GM23338 (cell line): Measurements from ENCODE around the gene CES3. TPM values are rescaled to one million over a fixed set of nuclear protein-coding genes. Genes with fewer than 3 reads are reported as not detected.
A peak's percentile ranks its signal among the peaks of the same experiment; 100 is the strongest.

Experiments used
- ATAC-seq: fragments of 200-7000 bp; cut with Tn5 transposase; 3 replicates; pipeline ENCODE4 v1.9.1; 2020
- DNase-seq: peaks from one replicate; pipeline ENCODE4 v3.0.0-alpha.2; 2015; ENCODE audit warnings: low spot score
- H2AFZ ChIP-seq: fragments of 200-600 bp; sonication (generic); 2 replicates; pipeline ENCODE4 v1.8.0; 2016; ENCODE audit warnings: antibody characterized with exemption, mild to moderate bottlenecking, moderate library complexity
- H3F3A ChIP-seq: fragments of 200-600 bp; sonication (generic); replicated peaks from 2 replicates; pipeline ENCODE4 v1.8.0; 2017; ENCODE audit warnings: antibody characterized with exemption, mixed run types, low read depth
- H3K27ac ChIP-seq: fragments of 200-600 bp; sonication (generic); 2 replicates; pipeline ENCODE4 v1.6.1; 2016; ENCODE audit warnings: low read depth
- H3K27me3 ChIP-seq: fragments of 200-600 bp; sonication (generic); 2 replicates; pipeline ENCODE4 v1.8.0; 2016; ENCODE audit warnings: mild to moderate bottlenecking, mixed run types, moderate library complexity; ENCODE audit not compliant: insufficient read depth
- H3K36me3 ChIP-seq: fragments of 200-600 bp; sonication (generic); 2 replicates; pipeline ENCODE4 v1.8.0; 2016; ENCODE audit warnings: mild to moderate bottlenecking; ENCODE audit not compliant: insufficient read depth
- H3K4me1 ChIP-seq: fragments of 200-600 bp; sonication (generic); 2 replicates; pipeline ENCODE4 v1.8.0; 2016; ENCODE audit warnings: mild to moderate bottlenecking, moderate library complexity; ENCODE audit not compliant: insufficient read depth
- H3K4me2 ChIP-seq: fragments of 200-600 bp; sonication (generic); 2 replicates; pipeline ENCODE4 v1.7.1; 2017; ENCODE audit warnings: mixed run types
- H3K4me3 ChIP-seq: fragments of 200-600 bp; sonication (generic); 2 replicates; pipeline ENCODE4 v1.6.1; 2016; ENCODE audit warnings: mixed run types
- H3K79me2 ChIP-seq: fragments of 200-600 bp; sonication (generic); replicated peaks from 2 replicates; pipeline ENCODE4 v1.8.0; 2017; ENCODE audit warnings: mild to moderate bottlenecking; ENCODE audit not compliant: insufficient read depth
- H3K9me2 ChIP-seq: fragments of 200-600 bp; sonication (generic); 2 replicates; pipeline ENCODE4 v1.8.0; 2017; ENCODE audit not compliant: insufficient read depth
- H4K20me1 ChIP-seq: fragments of 200-600 bp; sonication (generic); replicated peaks from 2 replicates; pipeline ENCODE4 v1.8.0; 2017; ENCODE audit warnings: mild to moderate bottlenecking; ENCODE audit not compliant: insufficient read depth
- H3K27ac Mint-ChIP-seq: 2 replicates; pipeline ENCODE4 v1.8.0; 2020; ENCODE audit warnings: inconsistent platforms, mild to moderate bottlenecking, moderate library complexity, mixed read lengths
- H3K27me3 Mint-ChIP-seq: 3 replicates; pipeline ENCODE4 v1.8.0; 2022; ENCODE audit warnings: low read depth, mild to moderate bottlenecking, moderate library complexity, mixed read lengths, inconsistent platforms; ENCODE audit not compliant: insufficient read depth, poor library complexity
- H3K36me3 Mint-ChIP-seq: 3 replicates; pipeline ENCODE4 v1.8.0; 2021; ENCODE audit warnings: low read depth, mild to moderate bottlenecking, inconsistent platforms, moderate library complexity, mixed read lengths
- H3K4me1 Mint-ChIP-seq: 3 replicates; pipeline ENCODE4 v1.8.0; 2020; ENCODE audit warnings: mild to moderate bottlenecking, inconsistent platforms, mixed read lengths
- H3K4me3 Mint-ChIP-seq: 3 replicates; pipeline ENCODE4 v1.8.0; 2021; ENCODE audit warnings: moderate library complexity, mild to moderate bottlenecking, inconsistent platforms, mixed read lengths
- H3K9me3 Mint-ChIP-seq: 3 replicates; pipeline ENCODE4 v1.8.0; 2020; ENCODE audit warnings: moderate library complexity, mild to moderate bottlenecking, inconsistent platforms, mixed read lengths
- CREB1 ChIP-seq: fragments of 250-450 bp; sonication (Bioruptor Pico); IDR thresholded peaks from 2 replicates; pipeline ENCODE4 v1.5.0; 2020; ENCODE audit warnings: low read depth, mild to moderate bottlenecking, moderate library complexity
- CTCF ChIP-seq, 2 experiments: fragments of 200-600 bp in 1 of 2; sonication (generic) in 1 of 2; conservative IDR thresholded peaks; 2 replicates each; pipeline versions ENCODE4 v1.5.1 to v1.6.1; 2016 to 2017; ENCODE audit warnings: antibody characterized with exemption in 2 of 2, low read depth in 2 of 2, mild to moderate bottlenecking in 2 of 2, moderate library complexity in 1 of 2
- EZH2 ChIP-seq: fragments of 200-600 bp; sonication (generic); IDR thresholded peaks from one replicate; pipeline ENCODE4 v1.8.0; 2017; ENCODE audit warnings: antibody characterized with exemption, mild to moderate bottlenecking, low read depth; ENCODE audit not compliant: unreplicated experiment
- EZH2phosphoT487 ChIP-seq: fragments of 200-600 bp; sonication (generic); IDR thresholded peaks from one replicate; pipeline ENCODE4 v1.8.1; 2018; ENCODE audit warnings: antibody characterized with exemption; ENCODE audit not compliant: unreplicated experiment
- JUNB ChIP-seq: IDR thresholded peaks from one replicate; pipeline ENCODE4 v1.6.1; 2016; ENCODE audit warnings: antibody characterized with exemption; ENCODE audit not compliant: unreplicated experiment
- NANOG ChIP-seq: IDR thresholded peaks from 2 replicates; pipeline ENCODE4 v1.6.1; 2016; ENCODE audit warnings: antibody characterized with exemption, borderline replicate concordance
- REST ChIP-seq: IDR thresholded peaks from one replicate; pipeline ENCODE4 v1.6.1; 2018; ENCODE audit warnings: antibody characterized with exemption; ENCODE audit not compliant: unreplicated experiment
- STAT1 ChIP-seq: IDR thresholded peaks from one replicate; pipeline ENCODE4 v1.6.1; 2016; ENCODE audit warnings: antibody characterized with exemption; ENCODE audit not compliant: unreplicated experiment
- ZNF114 ChIP-seq: fragments of 250-450 bp; sonication (Bioruptor Pico); IDR thresholded peaks from 2 replicates; pipeline ENCODE4 v1.5.0; 2020; ENCODE audit warnings: mild to moderate bottlenecking, moderate library complexity
- ZNF331 ChIP-seq: fragments of 250-450 bp; sonication (Bioruptor Pico); IDR thresholded peaks from 2 replicates; pipeline ENCODE4 v1.5.0; 2020; ENCODE audit warnings: low read depth, mild to moderate bottlenecking, moderate library complexity
- ZNF462 ChIP-seq: fragments of 250-450 bp; sonication (Bioruptor Pico); IDR thresholded peaks from 2 replicates; pipeline ENCODE4 v1.5.0; 2020; ENCODE audit warnings: mild to moderate bottlenecking, moderate library complexity
- polyA plus RNA-seq: library from polyadenylated mRNA; unstranded; fragments of >200 nt; fragmentation: Nextera tagmentation; extraction: Ambion mirVana; gene quantifications from 2 replicates; pipeline ENCODE4 v1.2.1, GENCODE V29; 2016
- total RNA-seq: library from RNA; depleted of rRNA; stranded (reverse); fragments of >200 nt; shearing (Covaris generic); gene quantifications from 2 replicates; pipeline ENCODE4 v1.2.3, GENCODE V29; 2014
- TF ChIP-seq, protein P1 (sequence below): IDR thresholded peaks from 2 replicates; pipeline ENCODE4 v1.6.1; 2016; ENCODE audit warnings: antibody characterized with exemption

CES3 gene
- total and polyA plus RNA-seq, 2 experiments from 2014 or later = 0.55 to 1.0 TPM

GRCh38 chr16:67014634-67015312, 53.7 kb downstream of the CES3 start:
- no peaks in the 10 kb centered on the region for H3K9me3 Mint-ChIP-seq

More at GRCh38 chr16:67014634-67015312, 53.7 kb downstream of the CES3 start:
- no peaks in the 10 kb centered on the region for H3F3A ChIP-seq
- no peaks in the 10 kb centered on the region for H3K79me2 ChIP-seq
- H3K27me3 ChIP-seq = peaks cover 57% of the 10 kb centered on the region
- DNase-seq (peak; percentile 29), ATAC-seq (peak; percentile 11; the same call in 2 of the 3 replicates)
- Mint-ChIP-seq H3K27me3 (peaks cover 47% of the 10 kb centered on the region), H3K4me1 (no peaks in the 10 kb centered on the region; the same call in 2 of the 3 replicates), H3K4me3 (peak overlapping the region; percentile 71), H3K36me3 (no peaks in the 10 kb centered on the region), H3K27ac (no peak overlapping the region)
- peak overlapping the region; percentile 95 for H2AFZ ChIP-seq
- TF ChIP-seq EZH2phosphoT487 (no peak), NANOG (no peak), ZNF331 (CRISPR knock-in tag) (no peak), CREB1 (CRISPR knock-in tag) (no peak), STAT1 (no peak), CTCF (conservative IDR thresholded peaks at IDR 0.05; ENCODE audit: low read depth in 2 of 2) (no peak), EZH2 (no peak), ZNF114 (CRISPR knock-in tag) (no peak), JUNB (no peak), REST (no peak), ZNF462 (CRISPR knock-in tag) (no peak)
- TF ChIP-seq, protein P1, sequence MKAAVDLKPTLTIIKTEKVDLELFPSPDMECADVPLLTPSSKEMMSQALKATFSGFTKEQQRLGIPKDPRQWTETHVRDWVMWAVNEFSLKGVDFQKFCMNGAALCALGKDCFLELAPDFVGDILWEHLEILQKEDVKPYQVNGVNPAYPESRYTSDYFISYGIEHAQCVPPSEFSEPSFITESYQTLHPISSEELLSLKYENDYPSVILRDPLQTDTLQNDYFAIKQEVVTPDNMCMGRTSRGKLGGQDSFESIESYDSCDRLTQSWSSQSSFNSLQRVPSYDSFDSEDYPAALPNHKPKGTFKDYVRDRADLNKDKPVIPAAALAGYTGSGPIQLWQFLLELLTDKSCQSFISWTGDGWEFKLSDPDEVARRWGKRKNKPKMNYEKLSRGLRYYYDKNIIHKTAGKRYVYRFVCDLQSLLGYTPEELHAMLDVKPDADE = no peak
- no peak overlapping the region for H3K27ac ChIP-seq
- H4K20me1 ChIP-seq = no peaks in the 10 kb centered on the region
- peak overlapping the region; percentile 88 for H3K4me2 ChIP-seq
- peak overlapping the region; percentile 64 for H3K4me3 ChIP-seq
- H3K4me1 ChIP-seq = peaks cover 4% of the 10 kb centered on the region; the same call in 1 of the 2 replicates
- H3K9me2 ChIP-seq = no peaks in the 10 kb centered on the region
- no peaks in the 10 kb centered on the region for H3K36me3 ChIP-seq
